Cardiac muscle cell (in vitro differentiated cells and primary cell): ENCODE measurements around the gene IL1RAPL1. TPM values are rescaled to one million over a fixed set of nuclear protein-coding genes. Genes with fewer than 3 reads are reported as not detected.

ENCODE experiments used
- DNase-seq, 2 donors: peaks; one replicate each; pipeline versions ENCODE4 v3.0.0 to v3.0.0-alpha.2; 2010 to 2017; ENCODE audit warnings: low read depth in 1 of 2, low spot score in 1 of 2
- H3K27ac ChIP-seq: fragments of 200-600 bp; sonication (generic); 2 replicates; pipeline ENCODE4 v1.5.1; 2016
- H3K27me3 ChIP-seq: fragments of 200-600 bp; sonication (generic); 2 replicates; pipeline ENCODE4 v1.6.0; 2016; ENCODE audit warnings: control low read depth
- H3K36me3 ChIP-seq: fragments of 200-600 bp; sonication (generic); 2 replicates; pipeline ENCODE4 v1.5.1; 2016; ENCODE audit warnings: control low read depth
- H3K4me1 ChIP-seq: fragments of 200-600 bp; sonication (generic); 2 replicates; pipeline ENCODE4 v1.8.1; 2017; ENCODE audit warnings: low read depth, mild to moderate bottlenecking, mixed run types
- H3K4me3 ChIP-seq: fragments of 200-600 bp; sonication (generic); 2 replicates; pipeline ENCODE4 v1.5.1; 2016; ENCODE audit warnings: mild to moderate bottlenecking
- H3K9me3 ChIP-seq: fragments of 200-600 bp; sonication (generic); 2 replicates; pipeline ENCODE4 v1.5.1; 2017; ENCODE audit warnings: low read depth, mild to moderate bottlenecking, control low read depth
- CTCF ChIP-seq: IDR thresholded peaks from 2 replicates; pipeline ENCODE4 v1.5.1; 2012; ENCODE audit warnings: low read depth, mild to moderate bottlenecking, low read length
- polyA plus RNA-seq: library from polyadenylated mRNA; unstranded; fragments of >200 nt; fragmentation: Nextera tagmentation; extraction: Ambion mirVana; gene quantifications from 2 replicates; pipeline ENCODE4 v1.2.1, GENCODE V29; 2016
- total RNA-seq: library from RNA; depleted of rRNA; stranded (reverse); fragments of >200 nt; gene quantifications from 2 replicates; pipeline ENCODE4 v1.2.3, GENCODE V29; 2016

The IL1RAPL1 gene
- total and polyA plus RNA-seq, 2 experiments from 2014 or later, result 3.2 to 4.2 TPM

- H3K4me3 ChIP-seq, result no peak overlapping the region
- no peaks in the 10 kb centered on the region for H3K27me3 ChIP-seq
- no peaks in the 10 kb centered on the region for H3K4me1 ChIP-seq
- DNase-seq, result peak in 1 of 2 donors; percentile 57
- H3K9me3 ChIP-seq, result no peaks in the 10 kb centered on the region
- TF ChIP-seq CTCF, result no peak
- H3K36me3 ChIP-seq, result no peaks in the 10 kb centered on the region
- no peak overlapping the region for H3K27ac ChIP-seq
These were observed 1159.1 kb downstream of the IL1RAPL1 start for GRCh38 chrX:29746326-29746725.

GRCh38 chrX:29762006-29762405, 1174.8 kb downstream of the IL1RAPL1 start:
- Histone ChIP-seq H3K4me3 (no peak overlapping the region), H3K4me1 (peaks cover 8% of the 10 kb centered on the region), H3K9me3 (no peaks in the 10 kb centered on the region), H3K36me3 (no peaks in the 10 kb centered on the region), H3K27me3 (no peaks in the 10 kb centered on the region), H3K27ac (no peak overlapping the region)
- no peak for TF ChIP-seq CTCF
- DNase-seq, result no peak

- no peaks in the 10 kb centered on the region for H3K4me1 ChIP-seq
- no peak for TF ChIP-seq CTCF
- no peaks in the 10 kb centered on the region for H3K27me3 ChIP-seq
- no peak for DNase-seq
- no peaks in the 10 kb centered on the region for H3K36me3 ChIP-seq
- no peak overlapping the region for H3K4me3 ChIP-seq
- no peak overlapping the region for H3K27ac ChIP-seq
- H3K9me3 ChIP-seq, result no peaks in the 10 kb centered on the region
These were observed 1188.6 kb downstream of the IL1RAPL1 start for GRCh38 chrX:29775890-29776289.

- no peak overlapping the region for H3K27ac ChIP-seq
- no peak for DNase-seq
- H3K4me3 ChIP-seq, result no peak overlapping the region
- no peaks in the 10 kb centered on the region for H3K4me1 ChIP-seq
- H3K36me3 ChIP-seq, result no peaks in the 10 kb centered on the region
- no peaks in the 10 kb centered on the region for H3K9me3 ChIP-seq
- H3K27me3 ChIP-seq, result no peaks in the 10 kb centered on the region
- no peak for TF ChIP-seq CTCF
These were observed 1200.4 kb downstream of the IL1RAPL1 start for GRCh38 chrX:29787656-29788055.

- Histone ChIP-seq H3K27me3 (no peaks in the 10 kb centered on the region), H3K4me3 (no peak overlapping the region), H3K4me1 (no peaks in the 10 kb centered on the region), H3K27ac (no peak overlapping the region), H3K36me3 (no peaks in the 10 kb centered on the region), H3K9me3 (peaks cover 3% of the 10 kb centered on the region)
- no peak for TF ChIP-seq CTCF
- DNase-seq, result no peak
These were observed 1201.9 kb downstream of the IL1RAPL1 start for GRCh38 chrX:29788991-29789699.
